MM.1S (cell line): ENCODE measurements around the gene CAMSAP1.

Experiments
- DNase-seq: peaks from one replicate; pipeline ENCODE4 v3.0.0-alpha.2; 2015
- H2AFZ ChIP-seq: fragments of 300-600 bp; sonication (generic); 2 replicates; pipeline ENCODE4 v1.6.0; 2016; ENCODE audit warnings: antibody characterized with exemption, low read length
- H3F3A ChIP-seq: fragments of 300-600 bp; sonication (generic); 2 replicates; pipeline ENCODE4 v1.6.1; 2016; ENCODE audit warnings: mild to moderate bottlenecking, antibody characterized with exemption, low read length, moderate library complexity, mixed read lengths; ENCODE audit not compliant: insufficient read depth
- H3K27ac ChIP-seq: fragments of 300-600 bp; sonication (generic); 2 replicates; pipeline ENCODE4 v1.5.1; 2016; ENCODE audit warnings: mild to moderate bottlenecking, low read length
- H3K27me3 ChIP-seq: fragments of 300-600 bp; sonication (generic); replicated peaks from 2 replicates; pipeline ENCODE4 v1.6.0; 2016; ENCODE audit warnings: low read length; ENCODE audit not compliant: insufficient read depth
- H3K36me3 ChIP-seq: fragments of 300-600 bp; sonication (generic); replicated peaks from 2 replicates; pipeline ENCODE4 v1.6.1; 2016; ENCODE audit warnings: mild to moderate bottlenecking, low read length, mixed read lengths; ENCODE audit not compliant: insufficient read depth
- H3K4me1 ChIP-seq: fragments of 300-600 bp; sonication (generic); 2 replicates; pipeline ENCODE4 v1.6.1; 2016; ENCODE audit warnings: low read length, mixed read lengths
- H3K4me2 ChIP-seq: fragments of 300-600 bp; sonication (generic); 2 replicates; pipeline ENCODE4 v1.6.0; 2016; ENCODE audit warnings: low read depth, low read length
- H3K4me3 ChIP-seq: fragments of 300-600 bp; sonication (generic); 2 replicates; pipeline ENCODE4 v1.5.1; 2016; ENCODE audit warnings: low read length, mixed read lengths
- H3K79me2 ChIP-seq: fragments of 300-600 bp; sonication (generic); 2 replicates; pipeline ENCODE4 v1.6.1; 2016; ENCODE audit warnings: mixed run types, low read length, mixed read lengths
- H3K9ac ChIP-seq: fragments of 300-600 bp; sonication (generic); 2 replicates; pipeline ENCODE4 v1.6.1; 2016; ENCODE audit warnings: low read length, mixed read lengths
- H3K9me2 ChIP-seq: fragments of 300-600 bp; sonication (generic); replicated peaks from 2 replicates; pipeline ENCODE4 v1.6.1; 2016; ENCODE audit warnings: mild to moderate bottlenecking, low read length, mixed read lengths; ENCODE audit not compliant: insufficient read depth
- H3K9me3 ChIP-seq: fragments of 300-600 bp; sonication (generic); replicated peaks from 2 replicates; pipeline ENCODE4 v1.6.1; 2016; ENCODE audit warnings: mild to moderate bottlenecking, low read length, mixed read lengths; ENCODE audit not compliant: insufficient read depth
- H4K20me1 ChIP-seq: fragments of 300-600 bp; sonication (generic); 2 replicates; pipeline ENCODE4 v1.6.1; 2016; ENCODE audit warnings: mild to moderate bottlenecking, low read length, moderate library complexity, mixed read lengths; ENCODE audit not compliant: insufficient read depth
- EZH2 ChIP-seq: fragments of 300-600 bp; sonication (generic); optimal IDR thresholded peaks from 2 replicates; pipeline ENCODE3; 2017; ENCODE audit warnings: low read depth, mild to moderate bottlenecking, antibody characterized with exemption, low read length, mixed read lengths
- EZH2phosphoT487 ChIP-seq: fragments of 300-600 bp; sonication (generic); IDR thresholded peaks from 2 replicates; pipeline ENCODE4 v1.6.1; 2018; ENCODE audit warnings: antibody characterized with exemption, low read length
- TF ChIP-seq, protein P1 (sequence below): fragments of 300-600 bp; sonication (generic); IDR thresholded peaks from 2 replicates; pipeline ENCODE4 v1.5.1; 2016; ENCODE audit warnings: antibody characterized with exemption, low read length, mixed read lengths

Gene CAMSAP1

DNA sequence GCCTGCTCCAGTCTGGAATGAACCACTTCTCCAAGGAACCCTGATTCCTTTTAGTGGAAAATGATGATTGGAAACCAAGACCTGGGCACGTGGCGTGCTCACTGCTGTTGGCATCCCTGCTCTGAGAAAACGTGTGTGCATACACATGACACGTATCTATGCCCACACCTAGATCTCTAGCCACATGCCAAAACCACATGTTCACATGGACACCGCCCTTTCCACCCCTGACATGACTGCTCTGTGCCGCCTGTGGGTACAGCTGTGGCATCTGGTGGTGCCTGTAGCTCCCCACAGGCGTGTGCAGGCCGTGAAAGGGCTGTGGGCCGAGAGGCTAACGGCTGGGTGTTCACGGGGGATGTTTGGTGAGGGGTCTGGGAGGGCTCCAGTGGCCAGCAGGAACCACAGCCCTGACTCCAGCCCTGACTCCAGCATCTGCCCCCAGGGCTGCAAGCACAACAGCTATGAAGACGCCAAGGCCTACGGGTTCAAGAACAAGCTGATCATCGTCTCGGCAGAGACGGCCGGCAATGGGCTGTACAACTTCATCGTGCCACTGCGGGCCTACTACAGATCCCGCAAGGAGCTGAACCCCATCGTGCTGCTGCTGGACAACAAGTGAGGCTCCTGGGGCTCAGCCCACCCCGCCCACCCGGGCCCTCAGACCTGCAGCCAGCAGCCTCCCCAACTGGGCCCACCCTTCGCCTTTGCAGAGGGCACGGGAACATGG lies 130.3 kb downstream of the CAMSAP1 start:
- Histone ChIP-seq H3K9me2 (no peaks in the 10 kb centered on the region), H3K4me3 (no peak overlapping the region), H4K20me1 (no peaks in the 10 kb centered on the region), H3K4me1 (no peaks in the 10 kb centered on the region), H3K36me3 (no peaks in the 10 kb centered on the region), H3K27me3 (peaks cover 94% of the 10 kb centered on the region), H3K4me2 (no peak overlapping the region), H2AFZ (no peak overlapping the region), H3K9me3 (no peaks in the 10 kb centered on the region), H3K9ac (no peak overlapping the region), H3K79me2 (no peaks in the 10 kb centered on the region), H3K27ac (no peak overlapping the region), H3F3A (no peaks in the 10 kb centered on the region)
- DNase-seq = no peak
- TF ChIP-seq EZH2phosphoT487 = no peak
- TF ChIP-seq, protein P1, sequence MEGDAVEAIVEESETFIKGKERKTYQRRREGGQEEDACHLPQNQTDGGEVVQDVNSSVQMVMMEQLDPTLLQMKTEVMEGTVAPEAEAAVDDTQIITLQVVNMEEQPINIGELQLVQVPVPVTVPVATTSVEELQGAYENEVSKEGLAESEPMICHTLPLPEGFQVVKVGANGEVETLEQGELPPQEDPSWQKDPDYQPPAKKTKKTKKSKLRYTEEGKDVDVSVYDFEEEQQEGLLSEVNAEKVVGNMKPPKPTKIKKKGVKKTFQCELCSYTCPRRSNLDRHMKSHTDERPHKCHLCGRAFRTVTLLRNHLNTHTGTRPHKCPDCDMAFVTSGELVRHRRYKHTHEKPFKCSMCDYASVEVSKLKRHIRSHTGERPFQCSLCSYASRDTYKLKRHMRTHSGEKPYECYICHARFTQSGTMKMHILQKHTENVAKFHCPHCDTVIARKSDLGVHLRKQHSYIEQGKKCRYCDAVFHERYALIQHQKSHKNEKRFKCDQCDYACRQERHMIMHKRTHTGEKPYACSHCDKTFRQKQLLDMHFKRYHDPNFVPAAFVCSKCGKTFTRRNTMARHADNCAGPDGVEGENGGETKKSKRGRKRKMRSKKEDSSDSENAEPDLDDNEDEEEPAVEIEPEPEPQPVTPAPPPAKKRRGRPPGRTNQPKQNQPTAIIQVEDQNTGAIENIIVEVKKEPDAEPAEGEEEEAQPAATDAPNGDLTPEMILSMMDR = no peak

DNA sequence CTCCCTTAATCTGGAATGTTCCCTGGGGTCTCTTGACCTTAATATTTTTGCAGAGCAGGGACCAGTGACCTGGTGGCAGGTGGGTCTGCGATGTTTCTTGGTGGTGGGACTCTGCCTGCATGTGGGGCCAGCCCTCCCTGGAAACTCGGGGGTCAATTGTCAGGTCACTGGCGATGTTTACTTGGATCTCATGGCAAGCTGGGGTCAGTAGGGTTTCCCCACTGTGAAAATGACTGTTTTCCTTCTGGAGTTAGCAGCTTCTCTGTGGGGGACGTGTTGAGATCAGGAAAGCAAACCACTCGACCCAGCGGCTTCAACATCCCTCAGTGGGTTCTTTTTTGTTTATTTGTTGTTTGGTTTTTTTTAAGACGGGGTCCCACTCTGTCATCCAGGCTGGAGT lies 131.4 kb downstream of the CAMSAP1 start:
- no peak overlapping the region for H3K27ac ChIP-seq
- peaks cover 91% of the 10 kb centered on the region for H3K27me3 ChIP-seq
- no peak overlapping the region for H3K9ac ChIP-seq
- no peaks in the 10 kb centered on the region for H4K20me1 ChIP-seq
- no peak overlapping the region for H2AFZ ChIP-seq
- no peaks in the 10 kb centered on the region for H3K79me2 ChIP-seq
- no peaks in the 10 kb centered on the region for H3K36me3 ChIP-seq
- H3K9me2 ChIP-seq = no peaks in the 10 kb centered on the region
- H3K9me3 ChIP-seq = no peaks in the 10 kb centered on the region
- no peak overlapping the region for H3K4me2 ChIP-seq
- H3K4me1 ChIP-seq = no peaks in the 10 kb centered on the region
- TF ChIP-seq EZH2phosphoT487 = no peak
- TF ChIP-seq, protein P1 = no peak
- no peak for TF ChIP-seq EZH2
- no peaks in the 10 kb centered on the region for H3F3A ChIP-seq
- no peak for DNase-seq
- no peak overlapping the region for H3K4me3 ChIP-seq

DNA sequence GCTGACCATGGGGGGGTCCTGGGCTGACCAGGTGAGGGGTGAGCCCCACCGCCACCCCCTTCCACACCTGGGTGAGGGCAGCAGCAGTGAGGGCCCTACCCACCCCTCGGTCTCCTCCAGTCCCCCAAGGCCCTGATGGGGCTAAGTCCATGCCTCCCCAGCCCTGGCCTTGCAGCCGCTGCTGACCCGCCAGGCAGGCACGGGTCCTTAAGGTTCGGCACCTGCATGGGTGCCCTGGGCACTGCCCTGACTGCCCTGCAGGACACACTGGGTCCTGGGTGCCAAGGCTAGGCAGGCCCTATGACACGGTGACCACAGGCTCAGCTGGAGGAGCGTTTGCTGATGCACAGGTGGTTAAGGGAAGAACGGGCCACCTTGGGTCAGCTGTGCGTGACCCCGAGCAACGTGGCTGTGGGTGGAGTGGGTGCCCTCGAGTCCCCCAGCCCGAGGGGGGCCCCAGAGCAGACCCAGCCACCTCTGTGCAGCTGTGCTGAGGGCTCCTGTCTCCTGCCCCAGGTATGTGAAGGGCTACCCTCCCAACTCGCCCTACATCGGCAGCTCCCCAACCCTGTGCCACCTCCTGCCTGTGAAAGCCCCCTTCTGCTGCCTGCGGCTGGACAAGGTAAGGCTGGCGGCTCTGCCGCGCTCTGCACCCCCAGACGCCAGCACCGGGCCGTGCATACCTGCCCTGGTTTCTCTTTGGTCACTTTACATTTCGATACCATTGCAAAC lies 132.4 kb downstream of the CAMSAP1 start:
- no peak overlapping the region for H2AFZ ChIP-seq
- no peaks in the 10 kb centered on the region for H4K20me1 ChIP-seq
- H3K4me1 ChIP-seq = no peaks in the 10 kb centered on the region
- H3K9me3 ChIP-seq = no peaks in the 10 kb centered on the region
- DNase-seq = no peak
- H3K27me3 ChIP-seq = peaks cover 87% of the 10 kb centered on the region
- H3K4me3 ChIP-seq = no peak overlapping the region
- TF ChIP-seq EZH2 (no peak), EZH2phosphoT487 (no peak)
- TF ChIP-seq, protein P1 = no peak
- no peak overlapping the region for H3K9ac ChIP-seq
- H3K79me2 ChIP-seq = no peaks in the 10 kb centered on the region
- H3K36me3 ChIP-seq = no peaks in the 10 kb centered on the region
- no peaks in the 10 kb centered on the region for H3K9me2 ChIP-seq
- H3K27ac ChIP-seq = no peak overlapping the region
- H3K4me2 ChIP-seq = no peak overlapping the region
- H3F3A ChIP-seq = no peaks in the 10 kb centered on the region
